ENCODE results near the gene MIEN1. TPM values are rescaled to one million over a fixed set of nuclear protein-coding genes. Genes with fewer than 3 reads are reported as not detected.
"Not testable (repeated sequence)": the region's sequence is repeated elsewhere in the genome, so short reads cannot be mapped to it uniquely, and the experiment has no call there.

The MIEN1 gene
- total and polyA plus RNA-seq, 5 donors from 2014 or later, result 44.1 to 158 (median 113) TPM

- H3K27ac Mint-ChIP-seq, result no peak overlapping the region
- no peak overlapping the region for H3K4me3 Mint-ChIP-seq
- no peak for DNase-seq
- H3K36me3 ChIP-seq (ENCODE audit: control insufficient read depth, insufficient read depth, low read length), result no peaks in the 10 kb centered on the region
- H3K9me3 Mint-ChIP-seq, result peaks cover 0 to 3% (median 0%) of the 10 kb centered on the region in 7 donors
- no peak overlapping the region for H3K4me3 ChIP-seq (ENCODE audit: low read depth, low read length)
- H3K27me3 Mint-ChIP-seq, result peaks cover 55% of the 10 kb centered on the region
- no peak overlapping the region for H3K27ac ChIP-seq (ENCODE audit: insufficient read depth, low read length, poor library complexity, severe bottlenecking)
- H3K9me3 ChIP-seq (ENCODE audit: control insufficient read depth in 2 of 2, low read length in 2 of 2), result no peaks in the 10 kb centered on the region
- H3K27me3 ChIP-seq (ENCODE audit: control insufficient read depth, insufficient read depth, low read length), result peaks cover 10% of the 10 kb centered on the region
- no peaks in the 10 kb centered on the region for H3K36me3 Mint-ChIP-seq
- no peak for ATAC-seq (ENCODE audit: low read depth in 2 of 2)
- peaks cover 17% of the 10 kb centered on the region for H3K4me1 ChIP-seq (ENCODE audit: control insufficient read depth, insufficient read depth, low read length, poor library complexity, severe bottlenecking)
- H3K4me1 Mint-ChIP-seq, result peaks cover 1 to 40% (median 12%) of the 10 kb centered on the region in 4 donors
Observed at GRCh38 chr17:39701784-39702422, 28.4 kb downstream of the MIEN1 start.

- Histone ChIP-seq H3K27ac (ENCODE audit: insufficient read depth, low read length, poor library complexity, severe bottlenecking) (no peak overlapping the region), H3K9me3 (ENCODE audit: control insufficient read depth in 2 of 2, low read length in 2 of 2) (no peaks in the 10 kb centered on the region), H3K36me3 (ENCODE audit: control insufficient read depth, insufficient read depth, low read length) (no peaks in the 10 kb centered on the region), H3K27me3 (ENCODE audit: control insufficient read depth, insufficient read depth, low read length) (peaks cover 10% of the 10 kb centered on the region), H3K4me1 (ENCODE audit: control insufficient read depth, insufficient read depth, low read length, poor library complexity, severe bottlenecking) (peaks cover 11% of the 10 kb centered on the region), H3K4me3 (ENCODE audit: low read depth, low read length) (no peak overlapping the region)
- H3K27me3 Mint-ChIP-seq, result peaks cover 55% of the 10 kb centered on the region
- peaks cover 0 to 33% (median 8%) of the 10 kb centered on the region in 4 donors for H3K4me1 Mint-ChIP-seq
- H3K9me3 Mint-ChIP-seq, result peaks cover 0 to 3% (median 0%) of the 10 kb centered on the region in 7 donors
- H3K36me3 Mint-ChIP-seq, result no peaks in the 10 kb centered on the region
- no peak overlapping the region for H3K4me3 Mint-ChIP-seq
- no peak for DNase-seq
- no peak for ATAC-seq (ENCODE audit: low read depth in 2 of 2)
- H3K27ac Mint-ChIP-seq, result no peak overlapping the region
Observed at GRCh38 chr17:39701012-39701783, 29.1 kb downstream of the MIEN1 start.

GRCh38 chr17:39700148-39700987 lies 30.0 kb downstream of the MIEN1 start:
- H3K4me3 ChIP-seq (ENCODE audit: low read depth, low read length), result no peak overlapping the region
- Mint-ChIP-seq H3K27me3 (peaks cover 55% of the 10 kb centered on the region), H3K4me1 (peaks cover 0 to 29% (median 8%) of the 10 kb centered on the region in 4 donors), H3K27ac (no peak overlapping the region), H3K36me3 (no peaks in the 10 kb centered on the region), H3K9me3 (peaks cover 0 to 3% (median 0%) of the 10 kb centered on the region in 7 donors), H3K4me3 (peak overlapping the region in 1 of 4 donors; percentile 41)
- ATAC-seq (ENCODE audit: low read depth in 2 of 2) (no peak), DNase-seq (no peak)
- H3K9me3 ChIP-seq (ENCODE audit: control insufficient read depth in 2 of 2, low read length in 2 of 2), result no peaks in the 10 kb centered on the region
- no peak overlapping the region for H3K27ac ChIP-seq (ENCODE audit: insufficient read depth, low read length, poor library complexity, severe bottlenecking)
- peaks cover 10% of the 10 kb centered on the region for H3K27me3 ChIP-seq (ENCODE audit: control insufficient read depth, insufficient read depth, low read length)
- H3K4me1 ChIP-seq (ENCODE audit: control insufficient read depth, insufficient read depth, low read length, poor library complexity, severe bottlenecking), result peaks cover 11% of the 10 kb centered on the region
- H3K36me3 ChIP-seq (ENCODE audit: control insufficient read depth, insufficient read depth, low read length), result no peaks in the 10 kb centered on the region

- DNase-seq (no peak), ATAC-seq (ENCODE audit: low read depth in 2 of 2) (no peak)
- Histone ChIP-seq H3K9me3 (ENCODE audit: control insufficient read depth in 2 of 2, low read length in 2 of 2) (no peaks in the 10 kb centered on the region), H3K4me3 (ENCODE audit: low read depth, low read length) (no peak within 1 kb of the TSS), H3K36me3 (ENCODE audit: control insufficient read depth, insufficient read depth, low read length) (no peaks in the 10 kb centered on the region), H3K27ac (ENCODE audit: insufficient read depth, low read length, poor library complexity, severe bottlenecking) (no peak within 1 kb of the TSS), H3K4me1 (ENCODE audit: control insufficient read depth, insufficient read depth, low read length, poor library complexity, severe bottlenecking) (peaks cover 11% of the 10 kb centered on the region), H3K27me3 (ENCODE audit: control insufficient read depth, insufficient read depth, low read length) (peaks cover 10% of the 10 kb centered on the region)
- Mint-ChIP-seq H3K9me3 (peaks cover 0 to 3% (median 0%) of the 10 kb centered on the region in 7 donors), H3K27ac (peak within 1 kb of the TSS in 1 of 3 donors; percentile 60), H3K4me3 (peak within 1 kb of the TSS in 2 of 4 donors; percentile 41 to 46), H3K36me3 (no peaks in the 10 kb centered on the region), H3K27me3 (peaks cover 58% of the 10 kb centered on the region), H3K4me1 (peaks cover 0 to 28% (median 8%) of the 10 kb centered on the region in 4 donors)
Observed at GRCh38 chr17:39699818-39700147, 30.5 kb downstream of the MIEN1 start, which contains the start of gene ERBB2. ERBB2 (plus strand) TSS chr17:39700064; CDS start chr17:39700239, 175 bp downstream.

GRCh38 chr17:39699157-39699817 lies 31.0 kb downstream of the MIEN1 start:
- not testable (repeated sequence) for H3K27ac ChIP-seq (ENCODE audit: insufficient read depth, low read length, poor library complexity, severe bottlenecking); H3K27me3 ChIP-seq (ENCODE audit: control insufficient read depth, insufficient read depth, low read length); H3K9me3 Mint-ChIP-seq; H3K36me3 ChIP-seq (ENCODE audit: control insufficient read depth, insufficient read depth, low read length); ATAC-seq (ENCODE audit: low read depth in 2 of 2); H3K9me3 ChIP-seq (ENCODE audit: control insufficient read depth in 2 of 2, low read length in 2 of 2); H3K36me3 Mint-ChIP-seq; DNase-seq; H3K4me3 ChIP-seq (ENCODE audit: low read depth, low read length)
- Mint-ChIP-seq H3K27ac (peak overlapping the region in 1 of 3 donors; percentile 60), H3K4me3 (peak overlapping the region in 2 of 4 donors; percentile 41 to 46), H3K27me3 (peaks cover 63% of the 10 kb centered on the region), H3K4me1 (peaks cover 0 to 23% (median 7%) of the 10 kb centered on the region in 4 donors)
- peaks cover 11% of the 10 kb centered on the region for H3K4me1 ChIP-seq (ENCODE audit: control insufficient read depth, insufficient read depth, low read length, poor library complexity, severe bottlenecking)

GRCh38 chr17:39697961-39698360 lies 32.4 kb downstream of the MIEN1 start:
- Histone ChIP-seq H3K27ac (ENCODE audit: insufficient read depth, low read length, poor library complexity, severe bottlenecking) (no peak overlapping the region), H3K4me1 (ENCODE audit: control insufficient read depth, insufficient read depth, low read length, poor library complexity, severe bottlenecking) (peaks cover 11% of the 10 kb centered on the region), H3K4me3 (ENCODE audit: low read depth, low read length) (no peak overlapping the region), H3K27me3 (ENCODE audit: control insufficient read depth, insufficient read depth, low read length) (peaks cover 10% of the 10 kb centered on the region), H3K36me3 (ENCODE audit: control insufficient read depth, insufficient read depth, low read length) (no peaks in the 10 kb centered on the region), H3K9me3 (ENCODE audit: control insufficient read depth in 2 of 2, low read length in 2 of 2) (no peaks in the 10 kb centered on the region)
- Mint-ChIP-seq H3K36me3 (no peaks in the 10 kb centered on the region), H3K27ac (no peak overlapping the region), H3K4me3 (no peak overlapping the region), H3K4me1 (peaks cover 0 to 20% (median 7%) of the 10 kb centered on the region in 4 donors), H3K27me3 (peaks cover 57% of the 10 kb centered on the region), H3K9me3 (peaks cover 0 to 3% (median 0%) of the 10 kb centered on the region in 7 donors)
- DNase-seq, result no peak
- no peak for ATAC-seq (ENCODE audit: low read depth in 2 of 2)

- Histone ChIP-seq H3K9me3 (ENCODE audit: control insufficient read depth in 2 of 2, low read length in 2 of 2) (no peaks in the 10 kb centered on the region), H3K4me3 (ENCODE audit: low read depth, low read length) (no peak overlapping the region), H3K27me3 (ENCODE audit: control insufficient read depth, insufficient read depth, low read length) (peaks cover 10% of the 10 kb centered on the region), H3K4me1 (ENCODE audit: control insufficient read depth, insufficient read depth, low read length, poor library complexity, severe bottlenecking) (peaks cover 11% of the 10 kb centered on the region), H3K36me3 (ENCODE audit: control insufficient read depth, insufficient read depth, low read length) (no peaks in the 10 kb centered on the region), H3K27ac (ENCODE audit: insufficient read depth, low read length, poor library complexity, severe bottlenecking) (no peak overlapping the region)
- no peak overlapping the region for H3K4me3 Mint-ChIP-seq
- peaks cover 0 to 20% (median 7%) of the 10 kb centered on the region in 4 donors for H3K4me1 Mint-ChIP-seq
- H3K27ac Mint-ChIP-seq, result no peak overlapping the region
- peaks cover 48% of the 10 kb centered on the region for H3K27me3 Mint-ChIP-seq
- ATAC-seq (ENCODE audit: low read depth in 2 of 2), result no peak
- no peaks in the 10 kb centered on the region for H3K36me3 Mint-ChIP-seq
- peaks cover 0 to 3% (median 0%) of the 10 kb centered on the region in 7 donors for H3K9me3 Mint-ChIP-seq
- no peak for DNase-seq
Observed at GRCh38 chr17:39696731-39697130, 33.6 kb downstream of the MIEN1 start.

Data from CD4-positive, CD25-positive, alpha-beta regulatory T cell (primary cell).